Measurements from ENCODE around the gene NRL. TPM values are rescaled to one million over a fixed set of nuclear protein-coding genes. Genes with fewer than 3 reads are reported as not detected.

NRL gene
- total RNA-seq, 4 donors from 2014 or later = 1.8 to 3.3 (median 3.0) TPM

- Histone ChIP-seq H3K9me3 (no peaks in the 10 kb centered on the region), H3K4me1 (no peaks in the 10 kb centered on the region), H3K27ac (replicated peaks in 1 of 4) (no peak overlapping the region), H3K36me3 (no peaks in the 10 kb centered on the region), H3K4me3 (no peak overlapping the region), H3K27me3 (no peaks in the 10 kb centered on the region)
- intact Hi-C loops (cut with DNase I) = no loop called here
- TF ChIP-seq POLR2A (IDR thresholded peaks at IDR 0.05; ENCODE audit: low read depth) (no peak), CTCF (IDR thresholded peaks at IDR 0.05) (no peak), POLR2AphosphoS5 (IDR thresholded peaks at IDR 0.05) (no peak), EP300 (IDR thresholded peaks at IDR 0.05) (no peak)
- WGBS = 91% methylated on average over 6 of the region's 15 CpGs
- no peak for DNase-seq (ENCODE audit: extremely low spot score)
Observed at GRCh38 chr14:24064856-24065255, 49.9 kb downstream of the NRL start.

GRCh38 chr14:24064091-24064795 is 50.5 kb downstream of the NRL start:
- Histone ChIP-seq H3K4me3 (no peak overlapping the region), H3K27ac (replicated peaks in 1 of 4) (no peak overlapping the region), H3K27me3 (no peaks in the 10 kb centered on the region), H3K36me3 (no peaks in the 10 kb centered on the region), H3K4me1 (no peaks in the 10 kb centered on the region), H3K9me3 (no peaks in the 10 kb centered on the region)
- no peak for DNase-seq (ENCODE audit: extremely low spot score)
- TF ChIP-seq POLR2AphosphoS5 (IDR thresholded peaks at IDR 0.05) (no peak), CTCF (IDR thresholded peaks at IDR 0.05) (no peak), EP300 (IDR thresholded peaks at IDR 0.05) (no peak), POLR2A (IDR thresholded peaks at IDR 0.05; ENCODE audit: low read depth) (no peak)
- 63% methylated on average over 6 of the region's 7 CpGs for WGBS
- intact Hi-C loops (cut with DNase I) = no loop called here

- Histone ChIP-seq H3K4me3 (no peak overlapping the region), H3K27ac (replicated peaks in 1 of 4) (no peak overlapping the region), H3K27me3 (no peaks in the 10 kb centered on the region), H3K4me1 (peaks cover 0 to 5% (median 3%) of the 10 kb centered on the region in 4 donors), H3K9me3 (no peaks in the 10 kb centered on the region), H3K36me3 (no peaks in the 10 kb centered on the region)
- TF ChIP-seq POLR2AphosphoS5 (IDR thresholded peaks at IDR 0.05) (no peak), CTCF (IDR thresholded peaks at IDR 0.05) (no peak), POLR2A (IDR thresholded peaks at IDR 0.05; ENCODE audit: low read depth) (no peak), EP300 (IDR thresholded peaks at IDR 0.05) (no peak)
- 86% methylated on average over 2 of the region's 4 CpGs for WGBS
- intact Hi-C loops (cut with DNase I) = no loop called here
- DNase-seq (ENCODE audit: extremely low spot score) = no peak
Observed at GRCh38 chr14:24063263-24063836, 51.4 kb downstream of the NRL start.

- DNase-seq (ENCODE audit: extremely low spot score) = no peak
- Histone ChIP-seq H3K4me3 (no peak overlapping the region), H3K4me1 (peaks cover 0 to 9% (median 4%) of the 10 kb centered on the region in 4 donors), H3K27me3 (peaks cover 0 to 5% (median 0%) of the 10 kb centered on the region in 4 donors), H3K36me3 (no peaks in the 10 kb centered on the region), H3K27ac (replicated peaks in 1 of 4) (no peak overlapping the region), H3K9me3 (no peaks in the 10 kb centered on the region)
- intact Hi-C loops (cut with DNase I) = no loop called here
- TF ChIP-seq CTCF (IDR thresholded peaks at IDR 0.05) (no peak), POLR2AphosphoS5 (IDR thresholded peaks at IDR 0.05) (no peak), EP300 (IDR thresholded peaks at IDR 0.05) (no peak), POLR2A (IDR thresholded peaks at IDR 0.05; ENCODE audit: low read depth) (no peak)
- 82% methylated on average over 4 of the region's 14 CpGs for WGBS
Observed at GRCh38 chr14:24062216-24062980, 52.4 kb downstream of the NRL start.

Data from esophagus muscularis mucosa (tissue), 4 donors.